LHCN-M2 (cell line): Measurements from ENCODE around the gene CARNS1. TPM values are rescaled to one million over a fixed set of nuclear protein-coding genes. Genes with fewer than 3 reads are reported as not detected.
"Not testable (repeated sequence)": the region's sequence is repeated elsewhere in the genome, so short reads cannot be mapped to it uniquely, and the experiment has no call there.

Source experiments
- DNase-seq: peaks from one replicate; pipeline ENCODE4 v3.0.0-alpha.2; 2012; ENCODE audit warnings: low read depth
- total RNA-seq: library from RNA; depleted of rRNA; stranded (reverse); fragments of >200 nt; gene quantifications from 2 replicates; pipeline ENCODE4 v1.2.3, GENCODE V29; 2014

CARNS1 gene
- total RNA-seq, 1 experiment from 2014 or later, result 0.40 TPM

- DNase-seq, result not testable (repeated sequence)
These were observed 11.9 kb downstream of the CARNS1 start for GRCh38 chr11:67427364-67427859.

DNA sequence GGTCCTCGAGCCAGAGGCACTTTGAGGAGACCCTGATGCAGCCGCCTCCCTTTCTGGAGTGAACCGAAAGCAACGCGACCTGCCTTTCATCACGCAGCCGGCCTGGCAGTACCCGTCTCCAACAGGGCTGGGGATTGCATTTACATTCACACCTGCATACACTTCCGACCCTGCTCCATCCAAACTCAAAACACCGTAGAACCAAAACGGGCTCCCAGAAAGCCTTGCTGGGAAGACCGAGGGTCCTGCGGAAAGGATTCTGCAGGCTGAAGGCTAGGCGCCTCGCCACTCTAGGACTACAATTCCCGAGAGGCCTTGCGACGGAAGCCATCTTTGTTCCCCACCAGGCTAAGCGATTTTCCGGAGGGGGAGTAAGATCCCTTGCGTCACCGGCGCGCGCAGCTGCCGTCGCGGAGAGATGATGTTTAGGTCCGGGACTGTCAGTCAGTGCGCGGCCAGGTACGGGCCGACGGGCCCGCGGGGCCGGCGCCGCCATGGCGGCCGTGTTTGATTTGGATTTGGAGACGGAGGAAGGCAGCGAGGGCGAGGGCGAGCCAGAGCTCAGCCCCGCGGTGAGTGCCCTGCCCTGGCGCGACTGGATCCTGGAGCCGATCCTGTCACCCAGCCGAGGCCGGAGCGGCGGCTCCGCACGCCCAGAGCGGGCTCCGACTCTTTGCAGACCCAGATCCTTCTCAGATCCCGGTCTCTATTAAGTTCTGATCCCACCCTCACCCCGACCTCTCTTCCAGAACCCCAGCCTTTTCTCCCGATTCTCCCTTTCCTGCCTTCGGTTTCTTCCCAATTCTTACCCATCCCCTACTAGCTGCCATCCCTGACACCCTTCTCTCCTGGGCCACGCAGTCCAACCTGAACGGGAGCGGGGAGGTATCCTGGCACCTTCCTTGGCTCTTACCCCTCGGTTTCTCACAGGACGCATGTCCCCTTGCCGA, 12.8 kb downstream of the CARNS1 start, which contains the start of gene RPS6KB2:
TSS of gene RPS6KB2 (plus strand) at position 443 of the 950 bp plus-strand sequence. CDS start at position 495, 52 bp downstream.
- DNase-seq, result peak; percentile 96

DNA sequence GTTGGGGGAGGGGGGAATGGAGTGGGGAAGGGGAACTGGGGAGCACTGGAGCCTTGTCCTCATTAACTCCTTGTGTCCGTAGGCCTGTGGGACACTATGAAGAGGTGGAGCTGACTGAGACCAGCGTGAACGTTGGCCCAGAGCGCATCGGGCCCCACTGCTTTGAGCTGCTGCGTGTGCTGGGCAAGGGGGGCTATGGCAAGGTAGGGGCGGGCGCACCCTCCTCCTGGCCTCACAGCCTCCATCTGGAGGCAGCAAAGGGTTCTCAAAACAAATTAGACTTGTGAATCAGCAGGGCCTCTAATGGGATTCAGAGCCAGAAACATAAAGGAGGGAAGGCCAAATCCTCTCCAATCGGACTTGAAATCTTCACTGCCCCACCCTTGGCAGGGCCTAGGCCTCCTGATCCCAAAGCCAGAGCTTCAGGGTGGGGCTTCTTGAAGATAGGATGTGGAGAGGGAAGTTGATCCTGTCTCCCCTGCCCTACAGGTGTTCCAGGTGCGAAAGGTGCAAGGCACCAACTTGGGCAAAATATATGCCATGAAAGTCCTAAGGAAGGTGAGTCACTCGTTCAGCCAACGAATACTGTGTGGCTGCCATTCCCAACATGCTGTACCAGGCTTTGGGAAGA, 13.7 kb downstream of the CARNS1 start:
- DNase-seq, result no peak

GRCh38 chr11:67429722-67430121, 14.2 kb downstream of the CARNS1 start:
- DNase-seq, result no peak

DNA sequence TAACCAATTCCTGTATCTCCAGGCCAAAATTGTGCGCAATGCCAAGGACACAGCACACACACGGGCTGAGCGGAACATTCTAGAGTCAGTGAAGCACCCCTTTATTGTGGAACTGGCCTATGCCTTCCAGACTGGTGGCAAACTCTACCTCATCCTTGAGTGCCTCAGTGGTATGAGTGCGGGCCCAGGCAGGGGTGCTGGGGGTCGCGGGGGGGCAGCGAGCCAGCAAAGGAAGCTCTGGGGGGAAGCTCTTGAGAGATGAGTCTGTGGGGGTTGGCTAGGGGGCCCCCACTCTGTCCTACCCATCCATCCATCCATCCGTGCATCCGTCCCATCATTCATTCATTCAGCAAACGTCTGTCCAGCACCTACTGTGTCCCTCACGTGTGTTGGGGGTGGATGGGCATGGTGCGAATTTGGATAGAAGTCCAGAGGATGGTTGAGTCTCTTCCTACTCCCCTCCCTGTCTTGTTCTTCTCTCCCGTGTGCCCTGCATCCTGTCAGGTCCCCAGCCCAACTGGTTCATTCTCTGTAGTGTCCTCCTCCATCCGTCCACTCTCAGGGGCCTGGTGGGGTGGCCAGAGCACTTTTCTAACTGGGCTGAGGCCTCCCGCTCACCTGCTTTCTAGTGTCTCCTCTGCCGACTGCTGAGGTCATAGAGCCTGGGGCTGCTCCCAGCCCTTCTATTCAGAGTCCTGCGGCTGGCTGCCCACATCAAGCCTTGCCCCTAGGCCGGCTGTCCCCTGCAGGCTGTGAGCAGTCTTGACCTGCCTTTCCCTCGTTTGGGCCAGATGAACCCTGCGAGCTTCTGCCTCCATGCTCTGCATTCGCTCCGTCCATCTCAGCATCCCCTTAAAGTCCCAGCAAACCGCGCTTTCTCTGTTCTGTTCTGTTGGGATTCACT, 16.1 kb downstream of the CARNS1 start:
- no peak for DNase-seq

GRCh38 chr11:67432655-67433349, 17.3 kb downstream of the CARNS1 start:
- DNase-seq, result no peak

GRCh38 chr11:67433536-67434394, 18.3 kb downstream of the CARNS1 start:
- DNase-seq, result no peak

GRCh38 chr11:67434395-67434881, 19.0 kb downstream of the CARNS1 start:
- no peak for DNase-seq

GRCh38 chr11:67435031-67435726, 19.7 kb downstream of the CARNS1 start:
- peak; percentile 43 for DNase-seq

GRCh38 chr11:67435727-67436458, 20.4 kb downstream of the CARNS1 start:
- DNase-seq, result no peak

DNA sequence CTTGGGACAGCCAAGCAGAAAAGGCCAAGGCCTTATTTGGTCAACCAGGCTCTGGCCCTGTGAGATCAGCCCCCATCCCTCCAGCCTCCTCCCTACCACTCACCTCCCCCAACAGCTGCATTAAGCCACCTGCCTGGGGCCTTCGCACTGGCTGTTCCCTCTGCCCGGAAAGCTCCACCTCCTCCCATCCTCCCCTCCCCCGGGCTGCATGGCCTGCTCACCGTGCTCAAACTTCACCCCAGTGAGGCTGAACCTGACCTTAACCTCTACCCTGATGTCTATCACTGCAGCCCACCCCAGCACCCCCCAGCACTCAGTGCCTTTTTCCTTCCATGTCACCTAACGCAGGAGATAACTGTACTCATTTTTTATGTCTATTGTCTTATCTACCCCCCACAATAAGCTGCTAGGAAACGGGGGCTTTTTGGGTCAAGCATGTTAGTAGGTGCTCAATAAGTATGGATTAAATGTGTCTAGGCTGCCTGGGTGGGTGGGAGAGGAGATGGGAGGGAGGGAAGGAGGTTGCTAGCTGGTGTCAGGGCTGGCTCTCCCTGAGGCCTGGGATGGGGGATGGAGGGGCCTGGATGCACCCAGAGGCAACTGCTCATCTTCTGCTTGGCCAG, 21.1 kb downstream of the CARNS1 start:
- DNase-seq, result peak; percentile 83

DNA sequence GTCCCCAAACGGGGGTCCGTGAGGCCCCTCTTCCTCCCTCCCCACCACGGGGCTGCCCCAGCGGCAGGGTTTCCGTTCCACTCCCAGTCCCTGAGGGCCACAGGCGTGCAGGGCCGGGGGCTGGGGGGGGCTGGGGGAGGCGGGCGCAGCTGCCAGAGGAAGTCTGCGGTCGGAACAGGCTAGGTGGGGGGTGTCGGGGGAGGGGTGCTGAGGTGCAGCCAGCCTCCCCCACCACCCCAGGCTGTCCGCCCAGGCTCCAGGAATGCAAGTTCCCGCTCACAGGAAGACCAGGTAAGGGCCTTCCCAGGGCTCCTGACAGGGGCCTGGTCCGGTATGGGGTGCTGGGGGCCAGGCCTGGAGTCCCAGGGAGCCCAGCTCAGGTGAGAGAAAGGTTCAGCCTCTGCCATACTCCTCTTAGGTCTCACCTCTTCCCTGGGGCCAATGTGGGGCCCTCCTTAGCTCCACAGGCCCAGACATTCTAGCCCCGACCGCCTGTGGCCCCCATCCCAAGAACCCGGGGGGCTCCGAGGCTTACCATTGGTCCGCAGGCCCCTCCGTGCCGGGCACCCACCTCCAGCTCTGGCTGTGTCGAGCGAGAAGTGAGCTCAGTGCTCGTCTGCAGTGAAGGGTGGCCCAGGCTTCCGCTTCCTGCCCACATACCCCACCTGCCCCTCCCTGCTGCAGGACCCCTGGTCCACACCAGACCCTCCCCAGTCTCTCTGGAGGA, 21.8 kb downstream of the CARNS1 start, which contains the start of gene PTPRCAP:
TSS of gene PTPRCAP (minus strand) at position 601 of the 727 bp plus-strand sequence. CDS start at position 538, 63 bp downstream.
- no peak for DNase-seq

- DNase-seq, result no peak
These were observed 22.3 kb downstream of the CARNS1 start for GRCh38 chr11:67437809-67438157.

GRCh38 chr11:67438158-67438902, 22.9 kb downstream of the CARNS1 start:
- DNase-seq, result no peak

- DNase-seq, result peak; percentile 93
These were observed 24.1 kb downstream of the CARNS1 start for GRCh38 chr11:67439321-67440228.
